Mesendoderm (in vitro differentiated cells): ENCODE measurements around the gene F8A1.
"Not testable (repeated sequence)": the region's sequence is repeated elsewhere in the genome, so short reads cannot be mapped to it uniquely, and the experiment has no call there.

Source experiments
- DNase-seq: peaks from one replicate; pipeline ENCODE4 v3.0.0; 2013
- H2AK5ac ChIP-seq: 2 replicates; pipeline ENCODE4 v1.6.1; 2013; ENCODE audit warnings: low read length, inconsistent platforms
- H2BK120ac ChIP-seq: 2 replicates; pipeline ENCODE4 v1.6.1; 2013; ENCODE audit warnings: low read depth, mild to moderate bottlenecking, low read length, moderate library complexity, mixed read lengths
- H2BK15ac ChIP-seq: replicated peaks from 2 replicates; pipeline ENCODE4 v1.6.1; 2013; ENCODE audit warnings: low read depth, mild to moderate bottlenecking, moderate library complexity
- H2BK5ac ChIP-seq: 2 replicates; pipeline ENCODE4 v1.6.1; 2013; ENCODE audit warnings: low read length, inconsistent platforms
- H3K18ac ChIP-seq: 2 replicates; pipeline ENCODE4 v1.6.1; 2013; ENCODE audit warnings: mild to moderate bottlenecking, low read length, mixed read lengths
- H3K23ac ChIP-seq: one replicate; pipeline ENCODE4 v1.6.1; 2013; ENCODE audit warnings: low read length
- H3K27ac ChIP-seq: 2 replicates; pipeline ENCODE4 v1.5.1; 2013; ENCODE audit warnings: low read depth, mild to moderate bottlenecking, inconsistent platforms, low read length, moderate library complexity
- H3K27me3 ChIP-seq: 2 replicates; pipeline ENCODE4 v1.6.1; 2013; ENCODE audit warnings: low read length, control low read depth, mild to moderate bottlenecking, inconsistent platforms; ENCODE audit not compliant: insufficient read depth, poor library complexity
- H3K36me3 ChIP-seq: 2 replicates; pipeline ENCODE4 v1.6.1; 2013; ENCODE audit warnings: low read length, inconsistent platforms; ENCODE audit not compliant: control insufficient read depth, insufficient read depth
- H3K4ac ChIP-seq: one replicate; pipeline ENCODE4 v1.6.1; 2013; ENCODE audit warnings: low read depth, mild to moderate bottlenecking, low read length, moderate library complexity
- H3K4me1 ChIP-seq: 2 replicates; pipeline ENCODE4 v1.6.1; 2013; ENCODE audit warnings: low read depth, low read length, inconsistent platforms; ENCODE audit not compliant: control insufficient read depth
- H3K4me2 ChIP-seq: 2 replicates; pipeline ENCODE4 v1.6.1; 2013; ENCODE audit warnings: low read length
- H3K4me3 ChIP-seq: 2 replicates; pipeline ENCODE4 v1.5.1; 2013; ENCODE audit warnings: mild to moderate bottlenecking, low read length
- H3K56ac ChIP-seq: one replicate; pipeline ENCODE4 v1.6.1; 2013; ENCODE audit warnings: low read length
- H3K79me1 ChIP-seq: 2 replicates; pipeline ENCODE4 v1.6.1; 2013; ENCODE audit warnings: low read length, inconsistent platforms
- H3K79me2 ChIP-seq: 2 replicates; pipeline ENCODE4 v1.6.1; 2013; ENCODE audit warnings: mild to moderate bottlenecking, low read length; ENCODE audit not compliant: control insufficient read depth, insufficient read depth
- H3K9ac ChIP-seq: 2 replicates; pipeline ENCODE4 v1.6.1; 2013; ENCODE audit warnings: low read length, inconsistent platforms
- H4K5ac ChIP-seq: one replicate; pipeline ENCODE4 v1.6.1; 2013; ENCODE audit warnings: low read length
- H4K8ac ChIP-seq: one replicate; pipeline ENCODE4 v1.6.1; 2013; ENCODE audit warnings: low read depth, mild to moderate bottlenecking, control low read depth, low read length, moderate library complexity
- WGBS: extraction: QIAGEN DNeasy Blood & Tissue Kit; methylation state at CpG from one replicate; pipeline ENCODE4 v1.1.7; 2013; ENCODE audit warnings: low lambda C conversion rate, missing lambda C conversion rate; ENCODE audit not compliant: insufficient coverage; ENCODE audit errors: extremely low coverage; 5-methylcytosine and 5-hydroxymethylcytosine counted together

F8A1 gene

DNA sequence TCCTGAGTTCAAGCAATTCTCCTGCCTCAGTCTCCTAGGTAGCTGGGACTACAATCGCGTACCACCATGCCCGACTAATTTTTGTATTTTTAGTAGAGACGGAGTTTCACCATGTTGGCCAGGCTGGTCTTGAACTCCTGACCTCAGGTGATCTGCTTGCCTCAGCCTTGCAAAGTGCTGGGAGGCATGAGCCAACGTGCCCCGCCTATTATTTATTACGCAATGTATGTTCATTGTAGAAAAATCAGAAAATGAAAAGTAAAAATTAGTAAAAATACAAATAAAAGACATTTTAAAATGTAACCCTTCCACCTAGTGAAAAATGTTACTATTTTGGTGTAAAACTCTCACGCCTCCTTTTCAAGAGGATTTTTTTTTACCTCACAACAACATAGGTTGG lies 14.2 kb downstream of the F8A1 start:
- Histone ChIP-seq H3K56ac (no peak overlapping the region), H3K4me1 (no peaks in the 10 kb centered on the region)
- no CpG with 5 or more reads among the region's 8 CpGs for WGBS

DNA sequence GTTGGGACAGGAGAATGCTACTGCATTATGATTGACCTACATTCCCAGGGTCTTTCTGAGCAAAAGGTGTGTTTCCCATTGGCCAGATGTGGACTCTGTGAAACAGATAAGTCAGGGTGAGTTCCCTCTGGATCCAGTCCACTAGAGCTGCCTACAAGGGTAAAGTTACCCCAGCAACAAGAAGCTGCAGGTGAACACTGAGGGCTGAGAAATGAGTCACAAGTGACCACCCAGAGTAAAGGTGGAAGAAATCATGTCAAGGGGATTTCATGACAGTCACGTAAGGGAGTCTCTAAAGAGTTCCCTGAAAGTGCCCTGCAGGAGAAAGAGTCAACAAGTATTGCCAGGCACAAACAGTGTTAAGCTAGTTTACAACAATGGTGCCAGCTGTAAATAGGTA lies 16.3 kb downstream of the F8A1 start:
- no peaks in the 10 kb centered on the region for H3K4me1 ChIP-seq
- no peaks in the 10 kb centered on the region for H3K79me1 ChIP-seq
- no CpG with 5 or more reads among the region's 1 CpG for WGBS
- no peak overlapping the region for H2BK5ac ChIP-seq
- no peak overlapping the region for H4K5ac ChIP-seq
- no peaks in the 10 kb centered on the region for H3K27me3 ChIP-seq
- H3K4ac ChIP-seq: no peak overlapping the region
- no peak overlapping the region for H3K4me3 ChIP-seq
- no peak overlapping the region for H3K23ac ChIP-seq
- no peak for DNase-seq
- H2BK120ac ChIP-seq: no peak overlapping the region
- H3K56ac ChIP-seq: no peak overlapping the region
- no peak overlapping the region for H3K9ac ChIP-seq
- no peak overlapping the region for H3K4me2 ChIP-seq
- H4K8ac ChIP-seq: no peak overlapping the region
- no peaks in the 10 kb centered on the region for H3K36me3 ChIP-seq
- no peaks in the 10 kb centered on the region for H3K79me2 ChIP-seq
- H2BK15ac ChIP-seq: no peak overlapping the region
- H2AK5ac ChIP-seq: no peak overlapping the region
- no peak overlapping the region for H3K27ac ChIP-seq
- H3K18ac ChIP-seq: no peak overlapping the region

More for the DNA sequence above, 14.2 kb downstream of the F8A1 start:
- Histone ChIP-seq H2BK15ac (no peak overlapping the region), H3K18ac (no peak overlapping the region), H3K27ac (no peak overlapping the region), H2BK120ac (no peak overlapping the region), H2AK5ac (no peak overlapping the region), H2BK5ac (no peak overlapping the region), H3K23ac (no peak overlapping the region), H3K79me2 (no peaks in the 10 kb centered on the region), H4K8ac (no peak overlapping the region), H4K5ac (no peak overlapping the region), H3K27me3 (no peaks in the 10 kb centered on the region), H3K36me3 (no peaks in the 10 kb centered on the region), H3K9ac (no peak overlapping the region), H3K4me3 (no peak overlapping the region), H3K4me2 (no peak overlapping the region), H3K79me1 (no peaks in the 10 kb centered on the region), H3K4ac (no peak overlapping the region)
- DNase-seq: no peak

DNA sequence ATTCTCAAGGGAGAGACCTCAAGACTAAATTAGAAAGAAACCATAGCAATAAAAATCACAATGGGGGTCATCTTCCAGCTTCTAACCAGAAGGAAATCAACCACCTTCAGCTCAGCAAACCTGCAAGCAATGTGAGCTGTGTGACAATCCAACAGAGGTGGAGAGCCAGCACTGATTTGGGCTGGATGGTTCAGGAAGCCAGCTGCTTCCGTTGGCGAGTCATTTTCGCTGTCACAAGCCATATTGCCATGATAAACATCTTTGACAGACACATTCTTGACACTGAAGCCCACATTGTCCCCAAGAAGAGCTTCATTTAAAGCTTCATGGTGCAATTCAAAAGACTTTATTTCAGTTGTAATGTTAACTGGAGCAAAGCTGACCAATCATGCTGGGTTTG lies 22.7 kb downstream of the F8A1 start:
- Histone ChIP-seq H3K79me1 (no peaks in the 10 kb centered on the region), H3K4me1 (no peaks in the 10 kb centered on the region), H2BK15ac (no peak overlapping the region), H3K18ac (no peak overlapping the region), H4K8ac (no peak overlapping the region), H3K9ac (no peak overlapping the region), H3K4ac (no peak overlapping the region), H3K4me2 (no peak overlapping the region), H2BK5ac (no peak overlapping the region), H3K27me3 (no peaks in the 10 kb centered on the region), H4K5ac (no peak overlapping the region), H3K36me3 (no peaks in the 10 kb centered on the region), H2AK5ac (no peak overlapping the region), H2BK120ac (no peak overlapping the region), H3K56ac (no peak overlapping the region), H3K23ac (no peak overlapping the region), H3K4me3 (no peak overlapping the region), H3K27ac (no peak overlapping the region), H3K79me2 (no peaks in the 10 kb centered on the region)
- WGBS: no CpG with 5 or more reads among the region's 3 CpGs
- DNase-seq: no peak

DNA sequence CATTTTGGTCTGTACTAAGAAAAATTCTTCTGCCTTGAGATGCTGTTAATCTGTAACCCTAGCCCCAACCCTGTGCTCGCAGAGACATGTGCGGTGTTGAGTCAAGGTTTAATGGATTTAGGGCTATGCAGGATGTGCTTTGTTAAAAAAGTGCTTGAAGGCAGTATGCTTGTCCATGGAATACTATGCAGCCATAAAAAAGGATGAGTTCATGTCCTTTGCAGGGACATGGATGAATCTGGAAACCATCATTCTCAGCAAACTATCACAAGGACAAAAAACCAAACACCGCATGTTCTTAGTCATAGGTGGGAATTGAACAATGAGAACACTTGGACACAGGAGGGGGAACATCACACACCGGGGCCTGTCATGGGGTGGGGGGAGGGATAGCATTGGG lies 23.9 kb downstream of the F8A1 start:
- H3K9ac ChIP-seq, H2BK120ac ChIP-seq, H3K27me3 ChIP-seq, H2BK15ac ChIP-seq, H3K4me2 ChIP-seq, H4K8ac ChIP-seq, H2BK5ac ChIP-seq, H3K27ac ChIP-seq, H2AK5ac ChIP-seq, H3K23ac ChIP-seq, H3K18ac ChIP-seq, H4K5ac ChIP-seq, H3K79me2 ChIP-seq, H3K36me3 ChIP-seq, H3K4ac ChIP-seq, H3K79me1 ChIP-seq, DNase-seq, H3K4me3 ChIP-seq, H3K4me1 ChIP-seq, H3K56ac ChIP-seq: not testable (repeated sequence)
- WGBS: no CpG with 5 or more reads among the region's 4 CpGs

DNA sequence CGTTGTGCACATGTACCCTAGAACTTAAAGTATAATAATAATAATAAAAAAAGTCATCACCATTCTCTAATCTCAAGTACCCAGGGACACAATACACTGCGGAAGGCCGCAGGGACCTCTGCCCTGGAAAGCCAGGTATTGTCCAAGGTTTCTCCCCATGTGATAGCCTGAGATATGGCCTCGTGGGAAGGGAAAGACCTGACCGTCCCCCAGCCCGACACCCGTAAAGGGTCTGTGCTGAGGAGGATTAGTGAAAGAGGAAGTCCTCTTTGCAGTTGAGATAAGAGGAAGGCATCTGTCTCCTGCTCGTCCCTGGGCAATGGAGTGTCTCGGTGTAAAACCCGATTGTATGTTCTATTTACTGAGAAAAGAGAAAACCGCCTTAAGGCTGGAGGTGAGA lies 24.4 kb downstream of the F8A1 start:
- not testable (repeated sequence) for H3K4ac ChIP-seq, H3K79me1 ChIP-seq, H2AK5ac ChIP-seq, H3K4me1 ChIP-seq, H3K27ac ChIP-seq, H3K18ac ChIP-seq, H3K9ac ChIP-seq, H4K5ac ChIP-seq, H3K79me2 ChIP-seq, H4K8ac ChIP-seq, H3K56ac ChIP-seq, DNase-seq, H2BK15ac ChIP-seq, H3K4me2 ChIP-seq, H3K4me3 ChIP-seq, H2BK120ac ChIP-seq, H3K23ac ChIP-seq, H3K27me3 ChIP-seq, H3K36me3 ChIP-seq, H2BK5ac ChIP-seq
- WGBS: no CpG with 5 or more reads among the region's 11 CpGs

DNA sequence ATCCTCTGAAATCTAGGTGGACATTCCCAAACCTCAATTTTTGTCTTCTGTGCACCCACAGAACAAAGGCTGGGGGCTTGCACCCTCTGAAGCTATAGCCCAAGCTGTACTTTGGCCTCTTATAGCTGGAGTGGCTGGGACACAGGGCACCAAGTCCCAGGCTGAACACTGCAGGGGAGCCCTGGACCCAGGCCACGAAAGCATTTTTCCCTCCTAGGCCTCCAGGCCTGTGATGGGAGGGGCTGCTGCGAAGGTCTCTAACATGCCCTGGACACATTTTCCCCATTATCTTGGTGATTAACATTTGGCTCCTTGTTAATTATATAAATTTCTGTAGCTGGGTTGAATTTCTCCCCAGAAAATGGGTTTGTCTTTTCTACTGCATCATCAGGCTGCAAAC lies 27.9 kb downstream of the F8A1 start:
- Histone ChIP-seq H3K4me1 (no peaks in the 10 kb centered on the region), H3K18ac (no peak overlapping the region), H4K5ac (no peak overlapping the region), H4K8ac (no peak overlapping the region), H3K4me2 (no peak overlapping the region), H3K56ac (no peak overlapping the region), H3K9ac (no peak overlapping the region), H3K27me3 (no peaks in the 10 kb centered on the region), H3K79me2 (no peaks in the 10 kb centered on the region), H2BK15ac (no peak overlapping the region), H3K4ac (no peak overlapping the region), H3K79me1 (no peaks in the 10 kb centered on the region), H3K27ac (no peak overlapping the region), H3K4me3 (no peak overlapping the region), H2BK5ac (no peak overlapping the region), H2AK5ac (no peak overlapping the region), H3K36me3 (no peaks in the 10 kb centered on the region), H3K23ac (no peak overlapping the region), H2BK120ac (no peak overlapping the region)
- no CpG with 5 or more reads among the region's 2 CpGs for WGBS
- DNase-seq: no peak
